OCI-LY7 (cell line): ENCODE results near the gene RDH16. TPM values are rescaled to one million over a fixed set of nuclear protein-coding genes. Genes with fewer than 3 reads are reported as not detected.

ENCODE experiments used
- BruUV-seq: library from RNA; stranded (reverse); fragments of 400-500 nt; replicated peaks from 2 replicates; lab custom pipeline; 2021; lab: Mats Ljungman, UMichigan
- CTCF ChIA-PET: fragments of 300-600 bp; sonication (Branson Sonifier 250); formaldehyde crosslinking; loops from one replicate; lab custom pipeline; 2022; ENCODE audit warnings: antibody characterized with exemption; ENCODE audit not compliant: unreplicated experiment; lab: Charles Lee
- POLR2A ChIA-PET: fragments of 300-600 bp; sonication (Branson Sonifier 250); formaldehyde crosslinking; loops from one replicate; lab custom pipeline; 2022; ENCODE audit warnings: antibody characterized with exemption; lab: Charles Lee
- DNase-seq: peaks from one replicate; pipeline ENCODE4 v3.0.0-alpha.2; 2015; ENCODE audit warnings: low spot score
- H2AFZ ChIP-seq: fragments of 200-600 bp; sonication (generic), shearing (Covaris generic); 2 replicates; pipeline ENCODE4 v1.6.1; 2014; ENCODE audit warnings: mild to moderate bottlenecking, antibody characterized with exemption, low read length, moderate library complexity
- H3K27ac ChIP-seq: fragments of 200-600 bp; sonication (generic); 2 replicates; pipeline ENCODE4 v1.5.1; 2014; ENCODE audit warnings: mixed run types, low read depth, mild to moderate bottlenecking, moderate library complexity, low read length, inconsistent platforms; ENCODE audit not compliant: poor library complexity, severe bottlenecking
- H3K36me3 ChIP-seq: fragments of 200-600 bp; sonication (generic); 2 replicates; pipeline ENCODE4 v1.6.1; 2014; ENCODE audit warnings: mild to moderate bottlenecking, antibody characterized with exemption, low read length, moderate library complexity, mixed read lengths; ENCODE audit not compliant: insufficient read depth
- H3K4me1 ChIP-seq: fragments of 200-600 bp; sonication (generic); 2 replicates; pipeline ENCODE4 v1.5.1; 2014; ENCODE audit warnings: mild to moderate bottlenecking, low read length; ENCODE audit not compliant: insufficient read depth, poor library complexity, severe bottlenecking
- H3K4me2 ChIP-seq: fragments of 200-600 bp; sonication (generic); 2 replicates; pipeline ENCODE4 v1.6.1; 2014; ENCODE audit warnings: mild to moderate bottlenecking, low read length
- H3K4me3 ChIP-seq: fragments of 200-600 bp; sonication (generic); 2 replicates; pipeline ENCODE4 v1.5.1; 2014; ENCODE audit warnings: mild to moderate bottlenecking, low read depth, low read length; ENCODE audit not compliant: poor library complexity, severe bottlenecking
- H3K79me2 ChIP-seq: fragments of 200-600 bp; sonication (generic); 2 replicates; pipeline ENCODE4 v1.6.1; 2016; ENCODE audit warnings: low read depth, mild to moderate bottlenecking, low read length, moderate library complexity, mixed read lengths; ENCODE audit not compliant: insufficient read depth
- H3K9me2 ChIP-seq: fragments of 200-600 bp; sonication (generic); 2 replicates; pipeline ENCODE4 v1.6.1; 2016; ENCODE audit warnings: mild to moderate bottlenecking, low read length, mixed read lengths; ENCODE audit not compliant: insufficient read depth
- H3K9me3 ChIP-seq: fragments of 200-600 bp; sonication (generic); 2 replicates; pipeline ENCODE4 v1.6.1; 2014; ENCODE audit warnings: mild to moderate bottlenecking, mixed run types, low read length, mixed read lengths
- H4K20me1 ChIP-seq: fragments of 200-600 bp; sonication (generic); 2 replicates; pipeline ENCODE4 v1.6.1; 2014; ENCODE audit warnings: mild to moderate bottlenecking, antibody characterized with exemption, low read length, moderate library complexity, mixed read lengths; ENCODE audit not compliant: insufficient read depth
- EZH2phosphoT487 ChIP-seq: fragments of 200-600 bp; sonication (generic); IDR thresholded peaks from 2 replicates; pipeline ENCODE4 v1.6.1; 2018; ENCODE audit warnings: low read depth, borderline replicate concordance, mild to moderate bottlenecking, mixed run types, antibody characterized with exemption, low read length, moderate library complexity, mixed read lengths
- intact Hi-C: fragments of 100-400 bp; cut with micrococcal nuclease; formaldehyde crosslinking; loops from one replicate; pipeline ENCODE4 v1.10.0; 2022; ENCODE audit not compliant: unreplicated experiment
- total RNA-seq, 2 experiments: library from RNA; depleted of rRNA in 1 of 2; stranded (reverse); fragments of >200 nt in 1 of 2; shearing (Covaris generic) in 1 of 2; gene quantifications; 2 replicates each; pipeline ENCODE4 v1.2.3, GENCODE V29; 2014 to 2022
- TF ChIP-seq, protein P1 (sequence below): fragments of 200-600 bp; sonication (generic); conservative IDR thresholded peaks from 2 replicates; pipeline ENCODE4 v1.5.1; 2014; ENCODE audit warnings: mild to moderate bottlenecking, antibody characterized with exemption, low read length, moderate library complexity, mixed read lengths

Gene RDH16
- total RNA-seq, 2 experiments from 2014 or later, result 0.06 to 0.13 TPM

DNA sequence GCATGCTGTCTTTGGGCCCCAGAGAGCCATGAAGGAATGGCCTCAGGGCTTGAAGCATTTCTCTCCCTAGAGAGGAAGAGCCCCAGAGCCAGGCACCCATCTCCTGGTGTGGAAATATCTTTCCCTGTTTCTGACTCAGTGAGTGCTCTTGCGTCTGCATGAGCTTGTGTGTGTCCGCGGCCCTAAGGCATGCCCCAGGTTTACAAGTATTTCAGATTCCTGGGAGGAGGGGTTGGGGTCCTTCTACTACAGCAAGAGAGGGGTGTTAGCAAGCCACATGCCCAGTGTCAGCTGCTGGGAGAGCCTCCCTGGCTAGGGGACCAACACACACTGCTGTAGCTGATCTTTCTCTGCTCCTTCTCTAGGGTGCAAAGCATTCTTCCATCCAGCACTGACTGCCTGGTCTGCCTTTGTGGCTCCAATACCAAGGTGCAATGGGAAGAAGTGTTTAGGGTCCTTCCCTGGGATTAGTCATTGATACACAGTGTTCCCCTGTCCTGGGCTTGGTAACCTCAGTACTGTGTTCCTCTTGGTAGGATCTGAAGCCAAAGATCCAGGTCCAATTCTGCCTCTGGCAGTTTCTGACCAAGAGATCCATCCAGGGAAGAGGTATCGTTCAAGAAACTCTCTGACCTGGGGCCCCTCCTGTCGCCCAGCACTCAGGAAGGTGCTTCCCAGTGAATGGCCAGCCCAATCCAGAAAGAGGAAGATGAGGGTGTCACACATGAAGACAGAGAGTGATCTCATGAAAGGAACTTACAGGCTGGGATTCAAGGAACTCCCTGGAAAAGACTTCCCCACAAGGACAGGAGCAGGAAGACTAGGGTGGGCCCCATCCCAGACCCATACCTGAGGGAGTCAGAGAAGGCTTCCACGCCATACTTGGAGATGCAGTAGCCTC, 3.1 kb downstream of the RDH16 start:
- H3K27ac ChIP-seq, result no peak overlapping the region
- H3K36me3 ChIP-seq, result no peaks in the 10 kb centered on the region
- DNase-seq, result no peak
- POLR2A ChIA-PET, result no interaction called here
- H3K9me2 ChIP-seq, result no peaks in the 10 kb centered on the region
- intact Hi-C loops, result no loop called here
- no peaks in the 10 kb centered on the region for H4K20me1 ChIP-seq
- CTCF ChIA-PET, result no interaction called here
- no peak overlapping the region for H3K4me2 ChIP-seq
- no peak overlapping the region for H2AFZ ChIP-seq
- BruUV-seq, result no TSS peak
- no peak overlapping the region for H3K4me3 ChIP-seq
- no peaks in the 10 kb centered on the region for H3K9me3 ChIP-seq
- no peaks in the 10 kb centered on the region for H3K79me2 ChIP-seq
- no peak for TF ChIP-seq EZH2phosphoT487
- TF ChIP-seq, protein P1, sequence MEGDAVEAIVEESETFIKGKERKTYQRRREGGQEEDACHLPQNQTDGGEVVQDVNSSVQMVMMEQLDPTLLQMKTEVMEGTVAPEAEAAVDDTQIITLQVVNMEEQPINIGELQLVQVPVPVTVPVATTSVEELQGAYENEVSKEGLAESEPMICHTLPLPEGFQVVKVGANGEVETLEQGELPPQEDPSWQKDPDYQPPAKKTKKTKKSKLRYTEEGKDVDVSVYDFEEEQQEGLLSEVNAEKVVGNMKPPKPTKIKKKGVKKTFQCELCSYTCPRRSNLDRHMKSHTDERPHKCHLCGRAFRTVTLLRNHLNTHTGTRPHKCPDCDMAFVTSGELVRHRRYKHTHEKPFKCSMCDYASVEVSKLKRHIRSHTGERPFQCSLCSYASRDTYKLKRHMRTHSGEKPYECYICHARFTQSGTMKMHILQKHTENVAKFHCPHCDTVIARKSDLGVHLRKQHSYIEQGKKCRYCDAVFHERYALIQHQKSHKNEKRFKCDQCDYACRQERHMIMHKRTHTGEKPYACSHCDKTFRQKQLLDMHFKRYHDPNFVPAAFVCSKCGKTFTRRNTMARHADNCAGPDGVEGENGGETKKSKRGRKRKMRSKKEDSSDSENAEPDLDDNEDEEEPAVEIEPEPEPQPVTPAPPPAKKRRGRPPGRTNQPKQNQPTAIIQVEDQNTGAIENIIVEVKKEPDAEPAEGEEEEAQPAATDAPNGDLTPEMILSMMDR, result no peak
- H3K4me1 ChIP-seq, result no peaks in the 10 kb centered on the region

DNA sequence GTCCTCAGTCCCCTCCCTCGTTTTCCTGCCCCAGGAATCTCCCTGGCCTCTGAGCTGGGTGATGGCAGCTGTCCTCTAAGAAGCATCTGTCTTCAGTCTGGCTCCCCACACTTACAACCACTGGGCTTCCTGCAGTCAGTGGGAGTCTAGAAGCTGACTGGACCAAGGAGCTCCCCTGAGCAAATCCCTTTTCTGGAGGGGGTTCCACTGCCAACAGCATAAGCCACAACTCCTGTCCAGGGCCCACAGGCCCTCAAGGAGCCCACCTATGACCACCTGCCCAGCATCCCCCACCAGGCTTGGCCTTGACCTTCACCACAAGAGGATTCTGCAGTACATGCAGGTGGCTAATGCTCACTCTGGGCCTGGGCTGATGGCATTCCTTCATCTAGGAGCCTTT, 4.1 kb downstream of the RDH16 start:
- Histone ChIP-seq H3K4me3 (no peak overlapping the region), H3K36me3 (no peaks in the 10 kb centered on the region), H3K9me2 (no peaks in the 10 kb centered on the region), H2AFZ (no peak overlapping the region), H3K4me1 (no peaks in the 10 kb centered on the region), H3K9me3 (no peaks in the 10 kb centered on the region), H3K27ac (no peak overlapping the region), H3K79me2 (no peaks in the 10 kb centered on the region), H4K20me1 (no peaks in the 10 kb centered on the region), H3K4me2 (no peak overlapping the region)
- ChIA-PET POLR2A (no interaction called here), CTCF (no interaction called here)
- no peak for DNase-seq
- intact Hi-C loops, result no loop called here
- BruUV-seq, result no TSS peak
- TF ChIP-seq EZH2phosphoT487, result no peak
- TF ChIP-seq, protein P1, result no peak

GRCh38 chr12:56951582-56952339, 5.6 kb downstream of the RDH16 start:
- BruUV-seq, result no TSS peak
- H3K27ac ChIP-seq, result no peak overlapping the region
- H3K9me3 ChIP-seq, result no peaks in the 10 kb centered on the region
- intact Hi-C loops, result no loop called here
- H3K4me1 ChIP-seq, result no peaks in the 10 kb centered on the region
- TF ChIP-seq EZH2phosphoT487, result no peak
- TF ChIP-seq, protein P1, result no peak
- no peak overlapping the region for H2AFZ ChIP-seq
- no peaks in the 10 kb centered on the region for H4K20me1 ChIP-seq
- no peak overlapping the region for H3K4me3 ChIP-seq
- CTCF ChIA-PET, result no interaction called here
- H3K4me2 ChIP-seq, result no peak overlapping the region
- no peaks in the 10 kb centered on the region for H3K36me3 ChIP-seq
- no peaks in the 10 kb centered on the region for H3K79me2 ChIP-seq
- DNase-seq, result no peak
- H3K9me2 ChIP-seq, result no peaks in the 10 kb centered on the region
- POLR2A ChIA-PET, result no interaction called here
